Progenitor cell of endocrine pancreas (in vitro differentiated cells): ENCODE data around the gene PLLP. TPM values are rescaled to one million over a fixed set of nuclear protein-coding genes. Genes with fewer than 3 reads are reported as not detected.
A peak's percentile ranks its signal among the peaks of the same experiment; 100 is the strongest.

Experiments
- DNase-seq: peaks from one replicate; pipeline ENCODE4 v3.0.0; 2021; ENCODE audit warnings: low spot score; ENCODE audit not compliant: unreplicated experiment
- H3K27ac Mint-ChIP-seq: 2 replicates; pipeline ENCODE4 v1.8.0; 2021; ENCODE audit warnings: mild to moderate bottlenecking, moderate library complexity, mixed read lengths
- H3K27me3 Mint-ChIP-seq: 2 replicates; pipeline ENCODE4 v1.8.0; 2021; ENCODE audit warnings: mixed read lengths
- H3K36me3 Mint-ChIP-seq: 2 replicates; pipeline ENCODE4 v1.8.0; 2022; ENCODE audit warnings: mixed read lengths; ENCODE audit not compliant: insufficient read depth
- H3K4me1 Mint-ChIP-seq: 2 replicates; pipeline ENCODE4 v1.8.0; 2021; ENCODE audit warnings: low read depth, mixed read lengths
- H3K4me3 Mint-ChIP-seq: 2 replicates; pipeline ENCODE4 v1.8.0; 2021; ENCODE audit warnings: low read depth, mild to moderate bottlenecking, moderate library complexity, mixed read lengths
- H3K9me3 Mint-ChIP-seq: 2 replicates; pipeline ENCODE4 v1.8.0; 2021; ENCODE audit warnings: low read depth, mixed read lengths
- long read RNA-seq: library from polyadenylated mRNA; unstranded; transcript quantifications from one replicate; pipeline ENCODE4 v2.0.0, GENCODE V29; 2020
- total RNA-seq: library from RNA; stranded (reverse); gene quantifications from 2 replicates; pipeline ENCODE4 v1.2.1, GENCODE V29; 2021
- TF ChIP-seq, protein P1 (sequence below): fragments of 200-600 bp; sonication (generic); IDR thresholded peaks from one replicate; pipeline ENCODE4 v1.5.0; 2021; ENCODE audit warnings: antibody characterized with exemption, mild to moderate bottlenecking; ENCODE audit not compliant: unreplicated experiment

The PLLP gene, protein sequence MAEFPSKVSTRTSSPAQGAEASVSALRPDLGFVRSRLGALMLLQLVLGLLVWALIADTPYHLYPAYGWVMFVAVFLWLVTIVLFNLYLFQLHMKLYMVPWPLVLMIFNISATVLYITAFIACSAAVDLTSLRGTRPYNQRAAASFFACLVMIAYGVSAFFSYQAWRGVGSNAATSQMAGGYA
- total RNA-seq = 1.6 and 2.9 TPM in 2 replicates
- long read RNA-seq, partial matches to known transcripts = 0 of 1 reads
- long read RNA-seq, other reads (novel, unspliced or antisense) = 0 of 1 reads

- H3K27me3 Mint-ChIP-seq = peaks cover 48% of the 10 kb centered on the region
- H3K4me1 Mint-ChIP-seq = peaks cover 12% of the 10 kb centered on the region
- no peaks in the 10 kb centered on the region for H3K9me3 Mint-ChIP-seq
- H3K27ac Mint-ChIP-seq = no peak within 1 kb of the TSS
- H3K4me3 Mint-ChIP-seq = peak within 1 kb of the TSS; percentile 71
- DNase-seq = peak; percentile 23
- TF ChIP-seq, protein P1, sequence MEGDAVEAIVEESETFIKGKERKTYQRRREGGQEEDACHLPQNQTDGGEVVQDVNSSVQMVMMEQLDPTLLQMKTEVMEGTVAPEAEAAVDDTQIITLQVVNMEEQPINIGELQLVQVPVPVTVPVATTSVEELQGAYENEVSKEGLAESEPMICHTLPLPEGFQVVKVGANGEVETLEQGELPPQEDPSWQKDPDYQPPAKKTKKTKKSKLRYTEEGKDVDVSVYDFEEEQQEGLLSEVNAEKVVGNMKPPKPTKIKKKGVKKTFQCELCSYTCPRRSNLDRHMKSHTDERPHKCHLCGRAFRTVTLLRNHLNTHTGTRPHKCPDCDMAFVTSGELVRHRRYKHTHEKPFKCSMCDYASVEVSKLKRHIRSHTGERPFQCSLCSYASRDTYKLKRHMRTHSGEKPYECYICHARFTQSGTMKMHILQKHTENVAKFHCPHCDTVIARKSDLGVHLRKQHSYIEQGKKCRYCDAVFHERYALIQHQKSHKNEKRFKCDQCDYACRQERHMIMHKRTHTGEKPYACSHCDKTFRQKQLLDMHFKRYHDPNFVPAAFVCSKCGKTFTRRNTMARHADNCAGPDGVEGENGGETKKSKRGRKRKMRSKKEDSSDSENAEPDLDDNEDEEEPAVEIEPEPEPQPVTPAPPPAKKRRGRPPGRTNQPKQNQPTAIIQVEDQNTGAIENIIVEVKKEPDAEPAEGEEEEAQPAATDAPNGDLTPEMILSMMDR = no peak
- no peaks in the 10 kb centered on the region for H3K36me3 Mint-ChIP-seq
Observed at GRCh38 chr16:57284209-57284951, at the start of gene PLLP. TSS of gene PLLP (minus strand) at chr16:57284672. CDS start at chr16:57284540, 132 bp downstream.

GRCh38 chr16:57333402-57333801, 48.9 kb upstream of the PLLP start:
- H3K9me3 Mint-ChIP-seq = peaks cover 2% of the 10 kb centered on the region
- no peak for DNase-seq
- TF ChIP-seq, protein P1 = no peak
- H3K4me3 Mint-ChIP-seq = no peak overlapping the region
- H3K36me3 Mint-ChIP-seq = no peaks in the 10 kb centered on the region
- no peaks in the 10 kb centered on the region for H3K27me3 Mint-ChIP-seq
- no peaks in the 10 kb centered on the region for H3K4me1 Mint-ChIP-seq
- no peak overlapping the region for H3K27ac Mint-ChIP-seq

- no peak overlapping the region for H3K27ac Mint-ChIP-seq
- no peaks in the 10 kb centered on the region for H3K27me3 Mint-ChIP-seq
- DNase-seq = no peak
- H3K36me3 Mint-ChIP-seq = no peaks in the 10 kb centered on the region
- H3K9me3 Mint-ChIP-seq = peaks cover 3% of the 10 kb centered on the region
- H3K4me1 Mint-ChIP-seq = no peaks in the 10 kb centered on the region
- TF ChIP-seq, protein P1 = no peak
- no peak overlapping the region for H3K4me3 Mint-ChIP-seq
Observed at GRCh38 chr16:57331355-57331754, 46.9 kb upstream of the PLLP start.

GRCh38 chr16:57329718-57330327, 45.4 kb upstream of the PLLP start:
- Mint-ChIP-seq H3K27ac (no peak overlapping the region), H3K9me3 (peaks cover 3% of the 10 kb centered on the region), H3K4me1 (no peaks in the 10 kb centered on the region), H3K36me3 (no peaks in the 10 kb centered on the region), H3K27me3 (no peaks in the 10 kb centered on the region), H3K4me3 (no peak overlapping the region)
- no peak for DNase-seq
- TF ChIP-seq, protein P1 = no peak

GRCh38 chr16:57325458-57325857, 41.0 kb upstream of the PLLP start:
- TF ChIP-seq, protein P1 = no peak
- no peak for DNase-seq
- no peaks in the 10 kb centered on the region for H3K4me1 Mint-ChIP-seq

More at GRCh38 chr16:57325458-57325857, 41.0 kb upstream of the PLLP start:
- H3K9me3 Mint-ChIP-seq = peaks cover 3% of the 10 kb centered on the region
- no peak overlapping the region for H3K27ac Mint-ChIP-seq
- H3K4me3 Mint-ChIP-seq = no peak overlapping the region
- H3K36me3 Mint-ChIP-seq = no peaks in the 10 kb centered on the region
- no peaks in the 10 kb centered on the region for H3K27me3 Mint-ChIP-seq
